Stimulated activated CD4-positive, alpha-beta T cell treated with anti-CD3 and anti-CD28 coated beads, TNF-alpha, amount 100 ng/mL, for 48 hours (primary cell): ENCODE data around the gene BAHCC1.
"Not testable (repeated sequence)": the region's sequence is repeated elsewhere in the genome, so short reads cannot be mapped to it uniquely, and the experiment has no call there.

Experiments used
- DNase-seq, 3 donors: peaks; one replicate each; pipeline ENCODE4 v3.0.0-alpha.2; 2020; ENCODE audit warnings: low read depth in 3 of 3

The BAHCC1 gene

DNA sequence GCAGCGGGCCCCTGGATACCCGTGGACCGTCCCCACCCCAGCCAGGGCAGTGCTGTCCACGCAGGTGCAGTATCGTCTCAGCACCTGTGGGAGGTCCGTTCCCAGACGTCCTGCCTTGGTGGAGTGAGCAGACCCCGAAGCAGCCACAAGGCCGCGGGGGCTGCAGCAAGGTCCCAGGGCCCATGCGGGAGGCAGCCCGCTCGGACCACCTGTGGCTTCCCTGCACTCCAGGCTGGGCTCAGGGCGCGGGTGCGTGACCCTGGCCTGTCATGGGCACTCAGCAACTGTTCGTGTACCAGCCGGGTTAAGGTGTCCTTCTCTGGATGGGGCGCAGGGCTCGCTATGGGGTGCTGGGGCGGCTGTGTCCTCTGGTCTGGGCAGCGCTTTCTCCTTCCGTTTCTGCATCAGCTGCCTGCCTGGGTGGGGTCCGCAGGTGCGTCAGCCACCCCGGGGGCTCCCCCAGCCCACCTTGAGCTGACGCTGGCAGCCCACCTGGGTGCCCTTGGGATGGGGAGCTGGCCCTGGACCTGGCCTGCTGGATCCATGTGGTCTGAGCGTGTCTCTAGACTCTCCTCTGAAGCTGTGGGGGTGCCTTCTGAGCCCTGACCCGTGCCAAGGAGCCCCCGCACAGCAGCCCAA lies 18.4 kb downstream of the BAHCC1 start:
- DNase-seq, result no peak

DNA sequence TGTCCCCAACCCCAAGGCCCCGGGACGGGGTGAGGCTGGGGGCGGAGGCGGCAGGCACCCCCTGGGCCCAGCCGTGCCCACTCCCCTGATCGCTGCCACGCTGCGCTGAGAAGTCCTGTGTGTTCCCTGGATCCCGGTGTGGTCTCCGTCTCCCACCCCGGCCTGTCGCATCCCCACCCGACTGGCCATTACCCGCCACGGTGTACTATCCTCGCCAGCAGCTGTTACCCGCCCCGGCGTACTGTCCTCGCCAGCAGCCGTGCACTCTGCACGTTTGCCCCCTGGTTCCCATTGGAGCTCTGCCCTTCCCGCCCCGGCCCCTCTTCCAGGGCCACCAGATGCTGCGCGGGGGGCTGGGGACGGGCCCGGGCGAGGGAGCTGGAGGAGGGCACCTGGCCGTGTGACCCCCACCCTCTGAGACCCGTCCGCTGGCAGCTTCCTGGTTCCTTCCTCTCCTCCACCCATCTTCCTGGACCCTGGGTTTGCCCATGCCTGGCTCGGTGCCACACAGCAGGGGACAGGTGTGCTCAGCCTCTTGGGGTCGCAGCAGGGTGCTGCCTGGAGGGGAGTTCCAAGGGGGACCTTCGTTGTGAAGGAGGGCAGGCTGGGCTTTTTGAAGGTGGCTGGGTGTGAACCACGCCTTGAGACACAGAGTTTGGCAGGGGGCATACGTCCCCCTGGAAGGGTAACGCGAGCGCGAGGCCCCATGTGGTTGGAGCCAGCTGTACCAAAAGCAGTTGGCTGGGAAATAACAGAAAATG lies 19.7 kb downstream of the BAHCC1 start:
- no peak for DNase-seq

DNA sequence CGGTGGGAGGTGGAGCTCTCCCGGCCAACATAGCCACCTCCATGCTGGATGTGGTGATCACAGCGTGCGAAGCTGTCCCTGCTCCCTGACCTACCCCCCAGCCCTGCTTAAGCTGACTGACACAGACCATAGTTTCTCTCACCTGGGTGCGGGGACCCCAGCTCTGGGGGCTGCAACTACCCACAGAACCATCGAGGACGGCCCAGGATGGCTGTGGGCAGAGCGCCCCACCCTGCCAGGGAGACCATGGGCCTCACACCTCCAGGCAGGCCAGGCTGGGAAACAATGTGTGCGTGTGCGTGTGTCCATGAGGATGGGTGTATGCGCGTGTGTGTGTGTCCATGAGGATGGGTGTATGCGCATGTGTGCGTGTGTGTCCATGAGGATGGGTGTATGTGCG lies 20.4 kb downstream of the BAHCC1 start:
- DNase-seq, result no peak

- no peak for DNase-seq
Observed at GRCh38 chr17:81416612-81417011, 21.4 kb downstream of the BAHCC1 start.

DNA sequence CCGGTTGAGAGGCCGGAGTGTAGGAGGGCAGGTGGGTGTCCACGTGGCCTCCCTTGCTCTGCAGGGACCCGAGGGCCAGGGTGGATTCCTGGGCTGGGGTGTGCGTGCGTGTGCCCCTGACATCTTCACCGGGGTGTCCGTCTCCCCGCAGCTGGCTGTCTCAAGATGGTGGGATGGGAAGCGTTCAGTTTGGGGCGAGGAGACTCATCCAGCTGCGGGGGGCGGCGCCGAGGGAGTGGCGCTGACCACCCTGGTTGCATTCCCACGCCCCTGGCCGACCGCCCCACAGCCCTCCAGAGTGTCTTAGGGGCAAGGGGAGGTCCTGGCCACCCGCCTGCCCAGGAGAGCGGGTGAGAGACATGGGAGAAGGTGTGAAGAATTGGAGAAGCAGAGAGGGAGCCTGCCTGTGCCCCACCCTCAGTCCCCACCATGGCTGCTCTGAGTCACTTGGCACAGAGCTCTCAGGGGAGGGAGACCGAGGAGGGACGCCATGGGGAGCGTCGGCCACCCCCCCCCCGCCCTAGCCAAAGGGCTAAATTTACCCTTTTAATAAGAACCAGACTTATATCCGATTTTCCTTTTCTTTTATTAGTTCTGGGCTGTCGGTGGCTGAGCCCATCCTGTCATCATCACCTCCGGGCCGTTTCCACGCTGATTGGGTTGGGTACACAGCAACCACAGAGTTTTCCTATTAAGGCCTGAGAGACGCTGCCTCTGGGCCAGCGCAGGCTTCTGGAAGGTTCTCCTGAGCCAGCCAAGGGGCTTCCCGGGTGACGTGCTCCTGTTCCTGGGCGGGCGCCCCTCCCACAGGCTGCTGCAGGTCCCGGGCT lies 22.0 kb downstream of the BAHCC1 start:
- no peak for DNase-seq

- DNase-seq, result no peak
Observed at GRCh38 chr17:81417879-81418709, 22.8 kb downstream of the BAHCC1 start.

DNA sequence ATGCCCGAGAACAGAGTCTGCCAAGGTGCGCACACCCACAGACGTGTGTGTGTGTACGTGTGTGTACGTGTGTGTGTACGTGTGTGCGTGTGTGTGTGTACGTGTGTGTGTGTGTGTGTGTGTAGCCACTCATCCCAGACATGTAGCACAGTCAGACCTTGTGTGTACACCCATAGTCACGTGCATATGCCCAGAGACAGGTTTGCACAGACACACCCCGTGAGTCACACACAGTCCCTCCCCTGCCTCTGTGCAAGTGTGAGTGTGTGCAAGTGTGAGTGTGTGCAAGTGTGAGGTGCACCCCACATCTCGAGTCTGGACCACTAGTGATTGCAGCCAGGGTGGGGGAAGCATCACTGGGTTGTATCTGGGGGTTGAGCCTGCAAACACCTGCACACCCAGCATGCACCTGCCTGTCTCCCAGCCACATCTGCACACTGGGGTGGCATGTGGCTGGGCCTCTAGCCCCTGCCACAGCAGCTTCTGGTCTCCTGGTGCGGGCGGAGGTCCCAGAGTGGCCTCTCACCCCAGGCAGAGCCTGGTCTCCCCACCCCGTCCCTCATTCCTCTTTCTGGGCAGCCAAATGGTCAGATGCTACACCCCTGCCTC lies 23.6 kb downstream of the BAHCC1 start:
- no peak for DNase-seq

- no peak for DNase-seq
Observed at GRCh38 chr17:81419319-81419885, 24.1 kb downstream of the BAHCC1 start.

- no peak for DNase-seq
Observed at GRCh38 chr17:81419886-81420768, 24.9 kb downstream of the BAHCC1 start.

DNA sequence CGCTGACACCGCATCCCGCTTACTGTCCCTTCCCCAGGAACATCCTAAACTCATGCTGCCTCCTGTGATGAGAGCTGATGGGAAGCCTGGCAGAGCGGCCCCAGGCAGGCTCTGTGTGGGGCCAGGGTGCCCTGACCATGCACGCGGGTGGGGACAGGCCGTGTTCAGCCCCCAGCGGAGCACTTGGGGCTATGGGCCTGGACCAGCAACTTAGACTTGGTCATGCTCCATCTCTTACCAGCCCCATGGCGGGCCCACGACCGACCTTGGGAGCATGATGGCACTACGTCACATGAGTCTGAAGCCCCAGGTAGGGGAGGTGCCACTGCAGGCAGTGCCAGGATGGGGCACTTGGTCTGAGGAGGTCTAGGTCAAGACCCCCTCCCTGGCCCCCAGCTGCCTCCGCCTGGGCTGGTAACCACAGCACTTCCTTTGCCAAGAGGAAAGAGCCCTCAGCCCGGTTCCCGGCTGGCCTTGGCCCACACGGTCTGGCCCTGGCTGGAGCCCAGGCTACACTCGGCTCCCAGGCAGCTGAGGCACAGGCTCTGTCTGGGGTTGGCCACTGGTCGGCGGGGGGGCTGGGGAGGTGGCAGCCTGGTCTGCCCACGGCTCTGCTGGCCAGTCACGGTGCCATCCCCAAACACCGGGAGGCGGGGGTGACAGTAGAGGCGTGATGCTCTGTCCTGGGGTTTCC lies 25.7 kb downstream of the BAHCC1 start:
- DNase-seq, result no peak

- no peak for DNase-seq
Observed at GRCh38 chr17:81422776-81423697, 27.8 kb downstream of the BAHCC1 start.

DNA sequence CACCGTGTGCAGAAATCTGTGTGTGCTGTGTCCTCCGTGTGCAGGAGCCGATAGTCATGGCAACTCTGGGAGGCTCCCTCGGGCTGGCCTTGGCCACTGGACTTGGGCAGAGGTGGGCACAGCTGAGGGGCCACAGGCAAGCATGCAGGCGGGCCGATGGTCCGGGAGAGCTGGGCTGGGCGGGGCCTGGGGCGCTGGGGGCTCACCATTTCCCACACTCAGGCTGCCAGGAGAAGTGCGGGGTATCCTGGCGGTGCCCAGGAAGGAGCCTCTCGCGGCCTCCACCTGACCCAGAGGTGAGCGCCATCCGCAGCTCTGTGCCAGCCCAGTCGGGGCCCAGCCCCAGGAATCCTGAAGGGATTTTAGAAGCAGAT lies 28.4 kb downstream of the BAHCC1 start:
- no peak for DNase-seq

DNA sequence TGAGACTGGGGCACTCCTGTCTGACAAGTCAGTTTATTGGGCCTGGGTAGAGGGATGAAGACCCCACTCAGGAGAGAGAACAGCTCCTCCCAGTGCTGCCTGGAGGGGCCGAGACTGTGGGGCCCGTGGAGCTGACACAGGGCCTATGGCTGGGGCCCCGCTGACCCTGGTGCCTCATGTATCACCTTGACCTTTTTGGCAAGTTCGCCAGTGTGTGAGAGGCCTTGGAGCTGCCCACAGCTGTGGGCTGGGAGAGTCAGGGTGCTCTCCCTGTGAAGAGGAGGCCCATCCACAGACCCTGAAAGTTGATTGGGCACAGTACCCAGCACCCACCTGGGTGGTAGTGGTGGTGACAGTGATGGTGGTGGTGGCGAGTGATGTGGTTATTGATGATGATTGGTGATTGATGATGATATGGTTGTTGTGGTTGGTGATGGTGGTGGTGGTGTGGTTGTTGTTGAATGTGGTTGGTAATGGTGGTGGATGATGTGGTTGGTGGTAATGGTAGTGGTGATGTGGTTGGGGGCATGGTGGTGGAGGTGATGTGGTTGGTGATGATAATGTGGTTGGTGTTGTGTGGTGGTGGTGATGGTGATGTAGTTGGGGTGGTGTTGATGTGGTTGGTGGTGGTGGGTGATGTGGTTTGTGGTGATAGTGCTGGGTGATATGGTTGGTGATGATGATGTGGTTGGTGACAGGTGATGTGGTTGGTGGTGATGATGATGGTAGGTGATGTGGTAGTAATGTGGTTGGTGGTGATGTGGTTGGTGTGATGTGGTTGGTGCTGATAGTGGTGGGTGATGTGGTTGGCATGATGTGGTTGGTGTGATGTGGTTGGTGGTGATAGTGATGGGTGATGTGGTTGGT lies 29.1 kb downstream of the BAHCC1 start:
- no peak for DNase-seq

DNA sequence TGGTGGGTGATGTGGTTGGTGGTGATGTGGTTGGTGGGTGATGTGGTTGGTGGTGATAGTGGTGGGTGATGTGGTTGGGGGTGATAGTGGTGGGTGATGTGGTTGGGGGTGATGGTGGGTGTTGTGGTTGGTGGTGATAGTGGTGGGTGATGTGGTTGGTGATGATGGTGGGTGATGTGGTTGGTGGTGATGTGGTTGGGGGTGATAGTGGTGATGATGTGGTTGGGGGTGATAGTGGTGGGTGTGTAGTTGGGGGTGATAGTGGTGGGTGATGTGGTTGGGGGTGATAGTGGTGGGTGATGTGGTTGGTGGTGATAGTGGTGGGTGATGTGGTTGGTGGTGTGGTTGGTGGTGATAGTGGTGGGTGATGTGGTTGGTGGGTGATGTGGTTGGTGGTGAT lies 29.8 kb downstream of the BAHCC1 start:
- DNase-seq, result not testable (repeated sequence)

GRCh38 chr17:81425716-81426392 lies 30.6 kb downstream of the BAHCC1 start:
- not testable (repeated sequence) for DNase-seq

DNA sequence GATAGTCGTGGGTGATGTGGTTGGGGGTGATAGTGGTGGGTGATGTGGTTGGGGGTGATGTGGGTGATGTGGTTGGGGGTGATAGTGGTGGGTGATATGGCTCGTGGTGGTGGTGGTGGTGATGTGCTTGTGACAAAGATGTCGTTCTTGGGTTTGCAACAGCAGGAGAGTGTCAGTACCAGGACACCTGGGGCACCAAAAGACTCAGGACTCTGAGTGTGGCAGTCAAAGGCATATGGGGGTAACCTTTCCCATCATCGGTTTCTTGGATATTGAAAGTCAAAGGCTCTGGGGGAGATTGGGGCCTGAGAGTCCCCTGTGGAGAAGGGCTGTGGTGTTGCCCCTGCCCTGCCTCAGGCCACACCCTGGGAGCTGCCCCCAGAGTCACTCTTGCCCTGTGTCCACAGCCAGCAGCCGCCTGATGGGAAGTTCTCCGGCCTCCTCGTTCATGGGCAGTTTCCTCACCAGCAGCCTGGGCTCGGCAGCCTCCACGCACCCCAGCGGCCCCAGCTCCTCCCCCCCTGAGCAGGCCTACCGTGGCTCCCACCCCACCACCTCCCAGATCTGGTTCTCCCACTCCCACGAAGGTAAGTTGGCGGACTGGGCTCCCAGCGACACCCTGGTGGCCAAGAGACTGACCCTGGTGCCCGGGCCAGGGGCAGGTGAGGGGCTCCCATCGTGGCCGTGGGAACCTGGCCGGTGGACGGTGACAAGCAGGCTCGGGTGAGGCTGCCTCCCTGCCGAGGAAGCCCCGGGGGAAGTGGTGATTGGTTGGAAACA lies 31.3 kb downstream of the BAHCC1 start:
- DNase-seq, result no peak
